Fibroblast of lung (primary cell): Measurements from ENCODE around the gene RPRD2.

ENCODE experiments used
- EZH2 ChIP-seq: IDR thresholded peaks from 2 replicates; pipeline ENCODE4 v1.5.1; 2012; ENCODE audit warnings: low read length, control low read depth, mild to moderate bottlenecking; ENCODE audit errors: missing control alignments
- TF ChIP-seq, protein P1 (sequence below), 2 donors: IDR thresholded peaks in 1 of 2; conservative IDR thresholded peaks in 1 of 2; 1 replicate in 1 of 2; 2 replicates in 1 of 2; pipeline ENCODE4 v1.5.1; 2011 to 2012; ENCODE audit warnings: low read length in 2 of 2, control low read depth in 1 of 2, inconsistent platforms in 1 of 2, low read depth in 1 of 2, mild to moderate bottlenecking in 1 of 2

DNA sequence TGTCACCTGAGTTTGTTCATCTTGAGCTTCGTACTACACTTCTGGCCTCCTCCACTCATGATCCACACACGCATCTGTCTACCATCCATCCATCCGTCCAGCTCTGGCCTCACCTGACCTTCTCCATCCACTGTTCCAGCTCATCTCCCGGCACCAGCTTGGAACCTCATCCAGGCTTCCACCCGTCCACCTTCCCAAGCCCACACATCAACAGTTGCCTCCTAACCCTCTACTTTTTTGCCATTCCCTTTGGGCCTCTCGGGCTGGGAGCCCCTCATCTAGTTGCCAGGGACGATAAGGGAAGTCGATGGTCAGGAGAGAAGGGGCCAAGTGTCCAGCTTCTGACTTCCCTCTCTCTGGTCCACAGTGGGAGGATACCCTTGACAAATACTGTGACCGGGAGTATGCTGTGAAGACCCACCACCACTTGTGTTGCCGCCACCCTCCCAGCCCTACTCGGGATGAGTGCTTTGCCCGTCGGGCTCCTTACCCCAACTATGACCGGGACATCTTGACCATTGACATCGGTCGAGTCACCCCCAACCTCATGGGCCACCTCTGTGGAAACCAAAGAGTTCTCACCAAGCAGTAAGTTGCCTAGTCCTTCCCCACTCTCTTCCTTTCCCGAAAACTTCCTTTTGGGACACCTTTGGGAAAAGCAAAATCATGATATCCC, 148.2 kb downstream of the RPRD2 start:
- no peak for TF ChIP-seq EZH2
- TF ChIP-seq, protein P1, sequence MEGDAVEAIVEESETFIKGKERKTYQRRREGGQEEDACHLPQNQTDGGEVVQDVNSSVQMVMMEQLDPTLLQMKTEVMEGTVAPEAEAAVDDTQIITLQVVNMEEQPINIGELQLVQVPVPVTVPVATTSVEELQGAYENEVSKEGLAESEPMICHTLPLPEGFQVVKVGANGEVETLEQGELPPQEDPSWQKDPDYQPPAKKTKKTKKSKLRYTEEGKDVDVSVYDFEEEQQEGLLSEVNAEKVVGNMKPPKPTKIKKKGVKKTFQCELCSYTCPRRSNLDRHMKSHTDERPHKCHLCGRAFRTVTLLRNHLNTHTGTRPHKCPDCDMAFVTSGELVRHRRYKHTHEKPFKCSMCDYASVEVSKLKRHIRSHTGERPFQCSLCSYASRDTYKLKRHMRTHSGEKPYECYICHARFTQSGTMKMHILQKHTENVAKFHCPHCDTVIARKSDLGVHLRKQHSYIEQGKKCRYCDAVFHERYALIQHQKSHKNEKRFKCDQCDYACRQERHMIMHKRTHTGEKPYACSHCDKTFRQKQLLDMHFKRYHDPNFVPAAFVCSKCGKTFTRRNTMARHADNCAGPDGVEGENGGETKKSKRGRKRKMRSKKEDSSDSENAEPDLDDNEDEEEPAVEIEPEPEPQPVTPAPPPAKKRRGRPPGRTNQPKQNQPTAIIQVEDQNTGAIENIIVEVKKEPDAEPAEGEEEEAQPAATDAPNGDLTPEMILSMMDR (conservative IDR thresholded peaks at IDR 0.05 in 1 of 2, IDR thresholded peaks at IDR 0.05 in 1 of 2; ENCODE audit: low read depth in 1 of 2, low read length in 2 of 2): no peak
